Psoas muscle (tissue), 8 donors: Measurements from ENCODE around the gene SORCS3. TPM values are rescaled to one million over a fixed set of nuclear protein-coding genes. Genes with fewer than 3 reads are reported as not detected.

Experiments
- ATAC-seq, 4 donors: fragments of 200-7000 bp; cut with Tn5 transposase; one replicate each; pipeline ENCODE4 v1.9.1; 2020; ENCODE audit warnings: moderate library complexity in 3 of 4, mild to moderate bottlenecking in 2 of 4
- DNase-seq, 2 donors: peaks; one replicate each; pipeline ENCODE4 v3.0.0-alpha.2; 2020
- H3K27ac ChIP-seq: fragments of 200-600 bp; one replicate; pipeline ENCODE4 v1.8.0; 2022
- H3K27me3 ChIP-seq, 3 donors: fragments of 200-600 bp in 1 of 3; one replicate each; pipeline versions ENCODE4 v1.6.1 to v1.8.0; 2013 to 2022; ENCODE audit warnings: low read length in 2 of 3, mild to moderate bottlenecking in 2 of 3, moderate library complexity in 1 of 3; ENCODE audit not compliant: insufficient read depth in 3 of 3
- H3K36me3 ChIP-seq, 2 donors: fragments of 200-600 bp in 1 of 2; one replicate each; pipeline versions ENCODE4 v1.6.1 to v1.8.0; 2013 to 2022; ENCODE audit warnings: low read depth in 1 of 2, mild to moderate bottlenecking in 1 of 2, moderate library complexity in 1 of 2; ENCODE audit not compliant: insufficient read depth in 1 of 2
- H3K4me1 ChIP-seq: fragments of 200-600 bp; one replicate; pipeline ENCODE4 v1.8.0; 2022
- H3K4me3 ChIP-seq: fragments of 200-600 bp; one replicate; pipeline ENCODE4 v1.8.0; 2022; ENCODE audit warnings: mild to moderate bottlenecking
- H3K9me3 ChIP-seq: fragments of 200-600 bp; one replicate; pipeline ENCODE4 v1.8.0; 2022
- WGBS, 3 donors: extraction: QIAGEN DNeasy Blood & Tissue Kit; methylation state at CpG; one replicate each; pipeline versions ENCODE4 v1.1.6 to v1.1.7; 2013; 5-methylcytosine and 5-hydroxymethylcytosine counted together
- intact Hi-C, 2 donors: fragments of 100-400 bp; cut with DNase I; formaldehyde crosslinking; loops; one replicate each; pipeline versions ENCODE4 v1.11.0 to v1.14.2; 2022
- polyA plus RNA-seq, 3 donors: library from polyadenylated mRNA; stranded (reverse); fragments of 200-250 nt; gene quantifications; one replicate each; pipeline ENCODE4 v1.2.3, GENCODE V29; 2013
- total RNA-seq, 4 donors: library from RNA; stranded (reverse); fragmentation: NEBNext Ultra II Directional in 2 of 4; extraction: Animal tissue kit (Norgen Biotek cat#: 25700) in 2 of 4; gene quantifications; one replicate each; pipeline versions ENCODE4 v1.2.1 to v1.2.4, GENCODE V29; 2021 to 2023
- TF ChIP-seq, protein P1 (sequence below): fragments of 200-600 bp; IDR thresholded peaks from one replicate; pipeline ENCODE4 v1.8.0; 2022; ENCODE audit warnings: antibody characterized with exemption
- donor health status: healthy with polysubstance abuse.
- donor health status: DM: no; HTN: no; CAD: no; lungs with moderate emphysema.
- donor health status: Bipolar disorder and iron deficiency.
- donor health status: healthy.
- donor health status: DM: yes; HTN: yes; CAD: no.
- donor health status: DM: no; HTN: no; CAD: no.
- donor health status: DM: no; HTN: no; CAD: no.
- donor health status: DM: yes; HTN: yes; CAD: no.

The SORCS3 gene
- total and polyA plus RNA-seq, 7 donors: 0.01 TPM; not detected in 6

DNA sequence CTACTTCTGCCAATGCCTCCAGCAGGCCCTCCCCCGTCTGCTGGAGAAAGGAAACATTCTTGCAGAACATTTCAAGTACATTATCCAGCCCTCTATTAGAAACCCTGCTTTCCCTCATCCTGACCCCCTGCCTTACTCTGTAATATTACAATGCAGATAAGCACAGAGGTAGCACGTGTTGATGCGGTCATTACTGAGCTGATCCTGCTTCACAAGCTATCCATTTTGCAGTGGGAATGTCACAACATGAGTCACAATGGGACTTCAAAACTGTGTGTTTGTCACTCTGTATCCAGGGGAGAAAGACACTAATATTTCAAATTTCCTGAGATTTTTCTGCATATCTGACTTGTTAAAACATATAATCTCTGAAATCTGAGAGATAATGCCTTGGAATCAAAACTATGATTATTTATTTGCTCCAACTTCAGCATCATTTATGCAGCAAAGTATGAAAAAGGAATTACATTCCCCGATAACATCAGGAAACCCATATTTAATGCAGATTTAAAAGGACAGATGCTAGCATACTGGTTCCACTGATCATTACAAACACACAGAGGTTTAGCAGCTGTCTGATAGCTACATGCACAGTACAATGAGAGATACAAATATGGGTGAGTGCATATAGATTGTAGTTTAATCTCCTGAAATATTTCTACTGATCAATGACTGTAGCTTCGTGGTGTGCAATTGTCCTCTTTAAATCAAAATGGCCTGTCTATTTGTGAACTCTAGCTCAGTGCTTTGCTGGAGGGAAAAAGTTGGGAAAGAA is 239.7 kb downstream of the SORCS3 start:
- H3K4me3 ChIP-seq: no peak overlapping the region
- peaks cover 0 to 2% (median 0%) of the 10 kb centered on the region in 3 donors for H3K27me3 ChIP-seq
- DNase-seq (no peak), ATAC-seq (no peak)
- no peaks in the 10 kb centered on the region for H3K4me1 ChIP-seq
- no peak overlapping the region for H3K27ac ChIP-seq
- intact Hi-C loops: no loop called here
- TF ChIP-seq, protein P1, sequence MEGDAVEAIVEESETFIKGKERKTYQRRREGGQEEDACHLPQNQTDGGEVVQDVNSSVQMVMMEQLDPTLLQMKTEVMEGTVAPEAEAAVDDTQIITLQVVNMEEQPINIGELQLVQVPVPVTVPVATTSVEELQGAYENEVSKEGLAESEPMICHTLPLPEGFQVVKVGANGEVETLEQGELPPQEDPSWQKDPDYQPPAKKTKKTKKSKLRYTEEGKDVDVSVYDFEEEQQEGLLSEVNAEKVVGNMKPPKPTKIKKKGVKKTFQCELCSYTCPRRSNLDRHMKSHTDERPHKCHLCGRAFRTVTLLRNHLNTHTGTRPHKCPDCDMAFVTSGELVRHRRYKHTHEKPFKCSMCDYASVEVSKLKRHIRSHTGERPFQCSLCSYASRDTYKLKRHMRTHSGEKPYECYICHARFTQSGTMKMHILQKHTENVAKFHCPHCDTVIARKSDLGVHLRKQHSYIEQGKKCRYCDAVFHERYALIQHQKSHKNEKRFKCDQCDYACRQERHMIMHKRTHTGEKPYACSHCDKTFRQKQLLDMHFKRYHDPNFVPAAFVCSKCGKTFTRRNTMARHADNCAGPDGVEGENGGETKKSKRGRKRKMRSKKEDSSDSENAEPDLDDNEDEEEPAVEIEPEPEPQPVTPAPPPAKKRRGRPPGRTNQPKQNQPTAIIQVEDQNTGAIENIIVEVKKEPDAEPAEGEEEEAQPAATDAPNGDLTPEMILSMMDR: no peak
- WGBS, 3 donors: 62 to 73% (median 72%) methylated on average over 5 of the region's 5 CpGs
- H3K9me3 ChIP-seq: no peaks in the 10 kb centered on the region
- H3K36me3 ChIP-seq: no peaks in the 10 kb centered on the region

DNA sequence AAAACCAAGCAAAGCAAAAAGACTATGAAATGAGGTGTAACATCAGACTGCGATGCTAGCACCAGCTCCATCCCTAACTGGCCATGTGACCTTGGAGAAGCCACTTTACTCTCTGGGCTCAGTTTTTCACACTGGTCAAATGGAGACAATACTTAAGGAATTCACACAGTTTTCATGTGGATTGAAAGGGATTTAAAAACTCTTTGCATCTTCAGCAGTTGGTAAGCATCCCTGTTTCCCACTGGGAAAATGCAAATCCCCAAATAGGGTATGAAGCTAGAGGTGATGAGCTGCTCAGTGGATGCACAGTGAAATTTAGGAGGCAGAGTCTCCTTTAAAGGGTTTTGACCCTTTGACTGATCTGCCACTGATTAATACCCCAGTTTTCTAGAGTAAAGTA is 240.7 kb downstream of the SORCS3 start:
- peaks cover 0 to 2% (median 0%) of the 10 kb centered on the region in 3 donors for H3K27me3 ChIP-seq
- no peak overlapping the region for H3K4me3 ChIP-seq
- 73 to 87% (median 83%) methylated on average over 1 of the region's 1 CpG for WGBS, 3 donors
- H3K4me1 ChIP-seq: no peaks in the 10 kb centered on the region
- no peaks in the 10 kb centered on the region for H3K36me3 ChIP-seq
- TF ChIP-seq, protein P1: no peak
- H3K9me3 ChIP-seq: no peaks in the 10 kb centered on the region
- ATAC-seq (no peak), DNase-seq (no peak)
- H3K27ac ChIP-seq: no peak overlapping the region
- intact Hi-C loops: no loop called here

DNA sequence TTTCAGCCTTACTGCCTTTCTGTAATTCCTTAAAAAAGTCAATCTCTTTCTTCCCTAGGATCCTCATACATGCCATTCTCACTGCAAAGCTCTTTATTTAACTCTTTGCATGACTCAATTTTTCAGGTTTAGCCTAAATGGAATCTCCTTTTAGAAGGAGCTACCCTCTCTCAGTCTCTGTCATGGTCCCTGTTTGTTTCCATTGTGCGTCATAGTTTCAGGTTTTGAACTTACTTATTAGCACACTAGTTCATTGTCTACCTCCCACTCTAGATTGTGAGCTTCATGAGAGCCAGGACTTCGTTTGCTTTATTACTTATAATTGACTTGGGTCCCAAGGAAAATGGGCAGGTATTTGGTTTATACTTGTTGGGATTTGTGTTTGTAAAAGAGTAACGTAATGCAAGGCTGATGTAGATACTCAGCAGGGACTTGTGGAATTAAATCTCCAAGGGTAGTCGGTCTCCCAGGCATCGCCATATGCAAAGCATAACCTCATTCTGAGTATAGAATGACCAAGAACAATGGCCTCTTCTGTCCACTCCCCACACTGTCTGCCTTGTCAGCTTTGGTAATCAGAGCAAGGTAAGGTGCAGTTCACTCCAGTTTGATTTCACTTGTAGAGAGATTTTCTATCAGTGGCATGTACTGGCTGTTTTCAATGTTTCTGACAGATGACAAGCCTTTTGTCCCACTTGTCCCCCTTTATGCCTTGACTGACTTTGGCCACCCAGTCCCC is 252.0 kb downstream of the SORCS3 start:
- no peak for ATAC-seq

DNA sequence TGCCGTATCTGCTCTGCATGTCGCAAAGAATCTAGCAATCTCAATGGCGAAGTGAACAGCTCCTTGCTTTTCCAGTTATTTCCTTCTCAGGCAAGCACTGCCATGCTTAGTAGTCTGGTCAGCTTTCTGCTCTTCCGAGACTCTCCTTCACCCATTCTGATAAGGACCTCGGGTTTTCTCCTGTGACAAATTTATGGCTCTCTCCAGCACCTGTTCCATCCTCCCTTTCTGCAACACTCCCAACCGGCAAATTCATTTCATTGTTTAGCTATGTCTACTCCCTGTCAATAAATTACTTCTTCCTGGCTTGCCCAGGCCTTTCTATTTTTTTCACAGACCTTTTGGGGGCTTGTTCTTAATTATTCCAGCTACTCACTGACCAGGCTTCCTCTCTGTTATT is 252.6 kb downstream of the SORCS3 start:
- DNase-seq: no peak
- Histone ChIP-seq H3K36me3 (no peaks in the 10 kb centered on the region), H3K4me1 (no peaks in the 10 kb centered on the region), H3K27me3 (no peaks in the 10 kb centered on the region), H3K9me3 (peaks cover 14% of the 10 kb centered on the region), H3K27ac (no peak overlapping the region), H3K4me3 (no peak overlapping the region)
- TF ChIP-seq, protein P1: no peak
- WGBS, 3 donors: 54 to 56% (median 56%) methylated on average over 6 of the region's 6 CpGs
- no peak for ATAC-seq
- intact Hi-C loops: no loop called here

More for the DNA sequence above, 252.0 kb downstream of the SORCS3 start:
- Histone ChIP-seq H3K27ac (no peak overlapping the region), H3K9me3 (peaks cover 14% of the 10 kb centered on the region), H3K27me3 (no peaks in the 10 kb centered on the region), H3K4me3 (no peak overlapping the region), H3K36me3 (no peaks in the 10 kb centered on the region), H3K4me1 (no peaks in the 10 kb centered on the region)
- DNase-seq: no peak
- intact Hi-C loops: no loop called here
- TF ChIP-seq, protein P1: no peak
- WGBS, 3 donors: 76 to 83% (median 78%) methylated on average over 5 of the region's 5 CpGs
